Naive B cell (primary cell): ENCODE measurements around the gene RANBP6. TPM values are rescaled to one million over a fixed set of nuclear protein-coding genes. Genes with fewer than 3 reads are reported as not detected.
"Not testable (repeated sequence)": the region's sequence is repeated elsewhere in the genome, so short reads cannot be mapped to it uniquely, and the experiment has no call there.

ENCODE experiments used
- ATAC-seq, 2 donors: fragments of 150-1000 bp; cut with Tn5 transposase; 2 replicates each; pipeline ENCODE4 v1.10.0; 2021; ENCODE audit warnings: low read depth in 2 of 2, mild to moderate bottlenecking in 2 of 2, moderate library complexity in 2 of 2
- DNase-seq: peaks from one replicate; pipeline ENCODE4 v3.0.0; 2022
- H3K27ac Mint-ChIP-seq, 6 donors: one replicate each; pipeline ENCODE4 v1.8.0; 2020 to 2022; ENCODE audit warnings: mild to moderate bottlenecking in 6 of 6, mixed read lengths in 6 of 6, moderate library complexity in 5 of 6, inconsistent platforms in 2 of 6
- H3K27me3 Mint-ChIP-seq, 3 donors: one replicate each; pipeline ENCODE4 v1.8.0; 2021 to 2022; ENCODE audit warnings: mixed read lengths in 3 of 3, mild to moderate bottlenecking in 1 of 3
- H3K36me3 Mint-ChIP-seq, 2 donors: one replicate each; pipeline ENCODE4 v1.8.0; 2020 to 2022; ENCODE audit warnings: mixed read lengths in 2 of 2, inconsistent platforms in 1 of 2, mild to moderate bottlenecking in 1 of 2
- H3K4me1 Mint-ChIP-seq, 3 donors: one replicate each; pipeline ENCODE4 v1.8.0; 2020 to 2022; ENCODE audit warnings: mixed read lengths in 3 of 3, inconsistent platforms in 1 of 3, mild to moderate bottlenecking in 1 of 3, moderate library complexity in 1 of 3
- H3K4me3 Mint-ChIP-seq, 8 donors: one replicate each; pipeline ENCODE4 v1.8.0; 2020 to 2022; ENCODE audit warnings: mild to moderate bottlenecking in 8 of 8, mixed read lengths in 8 of 8, moderate library complexity in 8 of 8, inconsistent platforms in 2 of 8
- H3K9me3 Mint-ChIP-seq, 7 donors: one replicate each; pipeline ENCODE4 v1.8.0; 2020 to 2022; ENCODE audit warnings: mixed read lengths in 7 of 7, mild to moderate bottlenecking in 5 of 7, inconsistent platforms in 2 of 7, moderate library complexity in 1 of 7
- polyA plus RNA-seq, 6 donors: library from polyadenylated mRNA; unstranded; fragments of 300-500 nt; fragmentation: Illumina TruSeq; gene quantifications; one replicate each; pipeline ENCODE4 v1.2.3, GENCODE V29; 2021; ENCODE audit warnings: low read depth in 6 of 6

Gene RANBP6
- polyA plus RNA-seq, 6 donors from 2014 or later, result 16.4 to 22.8 (median 20.4) TPM

DNA sequence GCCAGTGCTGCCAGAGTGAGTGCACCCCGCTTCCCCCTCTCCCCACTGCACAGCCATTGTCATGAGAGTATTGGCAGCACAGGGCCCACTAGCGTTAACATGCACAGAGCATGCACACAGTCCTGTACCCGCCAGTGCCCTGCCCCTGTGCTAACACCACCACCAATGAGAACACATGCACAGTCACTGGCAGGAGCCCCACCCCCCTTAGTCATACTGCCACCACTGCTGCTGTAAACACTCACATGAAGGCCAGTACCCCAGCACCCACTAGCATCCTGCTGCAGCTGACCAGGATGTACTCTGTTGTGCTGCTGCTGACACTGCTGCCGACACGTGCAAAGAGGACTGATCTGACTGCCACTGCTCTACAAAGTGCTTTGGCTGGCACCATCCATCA is 19.5 kb upstream of the RANBP6 start:
- DNase-seq, result no peak
- H3K27me3 Mint-ChIP-seq, result peaks cover 9 to 30% (median 29%) of the 10 kb centered on the region in 3 donors
- no peaks in the 10 kb centered on the region for H3K4me1 Mint-ChIP-seq
- no peaks in the 10 kb centered on the region for H3K36me3 Mint-ChIP-seq
- no peak overlapping the region for H3K27ac Mint-ChIP-seq
- no peaks in the 10 kb centered on the region for H3K9me3 Mint-ChIP-seq
- H3K4me3 Mint-ChIP-seq, result no peak overlapping the region
- ATAC-seq, result no peak

DNA sequence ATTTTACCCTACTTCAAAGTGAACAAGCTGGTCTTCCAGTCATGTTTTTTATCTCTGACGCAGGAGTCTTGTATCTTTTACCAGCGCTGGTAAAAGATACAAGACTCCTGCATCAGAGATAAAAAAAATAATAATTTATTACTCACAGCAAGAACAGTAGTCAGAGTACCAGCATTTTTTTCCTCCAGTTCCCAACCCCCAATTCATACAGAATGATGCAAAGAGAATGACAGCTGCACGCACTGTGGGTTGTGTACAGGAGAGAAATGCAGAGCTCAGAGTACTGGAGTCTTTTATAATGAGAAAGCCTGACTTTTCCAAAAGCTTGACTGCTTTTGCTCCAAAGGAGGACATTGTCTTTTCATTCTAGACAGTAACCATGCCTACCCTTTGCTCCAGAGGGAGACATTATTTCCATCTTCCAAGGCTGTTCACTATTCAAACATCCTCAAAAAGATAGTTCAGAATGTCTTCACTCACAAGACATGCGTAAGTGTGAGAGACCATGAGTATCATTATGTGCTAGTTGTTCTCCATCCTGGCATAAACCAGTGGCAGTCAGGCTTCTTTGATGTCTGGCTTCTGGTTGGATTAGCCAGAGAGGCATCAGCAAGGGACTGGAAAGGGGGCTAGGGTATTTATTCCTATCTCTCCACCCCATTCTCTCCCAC is 14.3 kb upstream of the RANBP6 start:
- DNase-seq (no peak), ATAC-seq (no peak)
- Mint-ChIP-seq H3K36me3 (no peaks in the 10 kb centered on the region), H3K9me3 (no peaks in the 10 kb centered on the region), H3K4me3 (no peak overlapping the region), H3K27ac (no peak overlapping the region), H3K27me3 (peaks cover 12 to 33% (median 16%) of the 10 kb centered on the region in 3 donors), H3K4me1 (no peaks in the 10 kb centered on the region)

DNA sequence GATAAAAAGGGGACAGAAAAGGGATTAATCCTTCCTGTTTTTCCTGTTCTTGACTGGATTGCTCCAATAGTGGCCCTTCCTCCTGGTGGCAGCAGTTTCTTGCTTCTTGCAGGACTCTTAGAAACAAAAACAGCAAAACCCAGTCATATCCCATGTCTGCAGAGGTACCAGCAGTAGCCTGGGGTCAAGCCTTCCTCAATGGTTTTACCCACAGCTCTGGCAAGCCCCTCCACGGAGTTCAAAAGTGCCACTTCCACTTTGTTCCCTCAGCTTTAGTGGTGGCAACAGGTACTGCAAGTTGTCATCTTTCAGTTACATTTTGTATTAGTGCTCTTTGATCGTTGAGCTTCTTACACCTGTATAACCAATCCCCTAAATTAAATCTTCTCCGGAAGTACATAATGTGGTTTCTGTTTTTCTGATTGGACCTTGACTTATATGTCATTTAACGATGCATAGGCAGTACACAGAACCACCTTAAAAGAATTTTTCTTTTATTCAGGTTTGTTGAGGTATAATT is 8.7 kb upstream of the RANBP6 start:
- Mint-ChIP-seq H3K4me3 (peak overlapping the region in 2 of 8 donors; percentile 40 to 78), H3K4me1 (peaks cover 4 to 8% (median 5%) of the 10 kb centered on the region in 3 donors), H3K9me3 (peaks cover 0 to 8% (median 4%) of the 10 kb centered on the region in 7 donors), H3K27me3 (peaks cover 8 to 30% (median 19%) of the 10 kb centered on the region in 3 donors), H3K27ac (no peak overlapping the region), H3K36me3 (peaks cover 6 to 15% of the 10 kb centered on the region in 2 donors)
- peak; percentile 86 to 92 for ATAC-seq
- peak; percentile 26 for DNase-seq

DNA sequence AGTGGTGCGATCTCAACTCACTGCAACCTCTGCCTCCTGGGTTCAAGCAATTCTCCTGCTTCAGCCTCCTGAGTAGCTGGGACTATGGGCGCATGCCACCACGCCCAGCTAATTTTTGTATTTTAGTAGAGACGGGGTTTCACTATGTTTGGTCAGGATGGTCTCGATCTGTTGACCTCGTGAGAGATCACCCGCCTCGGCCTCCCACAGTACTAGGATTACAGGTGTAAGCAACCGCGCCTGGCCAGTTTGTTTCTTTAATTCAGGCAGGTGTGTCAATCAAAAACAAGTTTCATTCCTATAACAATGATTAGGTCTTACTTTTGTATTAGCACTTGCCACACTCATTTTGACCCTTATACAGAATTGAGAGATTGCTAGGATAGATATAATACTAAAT is 1.6 kb upstream of the RANBP6 start:
- peaks cover 0 to 12% (median 7%) of the 10 kb centered on the region in 7 donors for H3K9me3 Mint-ChIP-seq
- peaks cover 24% of the 10 kb centered on the region in 2 donors for H3K36me3 Mint-ChIP-seq
- peak overlapping the region in 2 of 8 donors; percentile 35 to 97 for H3K4me3 Mint-ChIP-seq
- peaks cover 17 to 21% (median 19%) of the 10 kb centered on the region in 3 donors for H3K4me1 Mint-ChIP-seq
- DNase-seq, H3K27ac Mint-ChIP-seq, ATAC-seq: not testable (repeated sequence)
- peaks cover 0 to 13% (median 10%) of the 10 kb centered on the region in 3 donors for H3K27me3 Mint-ChIP-seq

DNA sequence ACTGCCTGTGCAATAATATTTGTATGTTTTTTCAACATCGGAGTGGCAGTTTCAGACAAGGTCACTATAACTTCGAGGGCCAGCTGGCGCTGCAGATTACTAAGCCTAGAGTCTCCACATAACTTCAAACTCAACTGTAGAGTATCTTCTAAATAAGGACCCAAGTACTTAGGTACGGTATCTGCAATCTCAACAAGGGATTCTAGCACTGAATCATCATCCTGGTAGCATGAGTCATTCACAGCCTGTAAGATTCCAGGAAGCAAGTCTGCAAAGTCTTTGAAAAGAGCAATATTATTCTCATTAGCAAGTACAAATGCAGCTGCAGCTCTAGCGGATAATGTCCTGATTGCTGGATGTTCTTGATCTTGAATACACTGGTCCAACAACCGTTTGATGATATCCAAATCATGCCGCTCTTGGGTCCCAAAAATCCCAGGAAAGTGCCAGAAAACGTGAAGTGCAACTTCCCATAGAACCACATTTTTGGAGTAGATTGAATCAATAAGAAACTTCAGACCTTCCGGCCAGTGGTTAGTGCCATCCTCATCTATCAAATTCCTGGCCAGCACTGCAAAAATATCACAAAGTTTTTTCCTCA is 654 bp downstream of the RANBP6 start:
- Mint-ChIP-seq H3K36me3 (peaks cover 12 to 23% of the 10 kb centered on the region in 2 donors), H3K9me3 (peaks cover 0 to 12% (median 4%) of the 10 kb centered on the region in 7 donors), H3K4me3 (peak overlapping the region; percentile 96 to 99 (median 97)), H3K4me1 (peaks cover 24 to 27% (median 24%) of the 10 kb centered on the region in 3 donors), H3K27me3 (no peaks in the 10 kb centered on the region), H3K27ac (peak overlapping the region; percentile 79 to 99 (median 97))
- ATAC-seq (no peak), DNase-seq (no peak)

DNA sequence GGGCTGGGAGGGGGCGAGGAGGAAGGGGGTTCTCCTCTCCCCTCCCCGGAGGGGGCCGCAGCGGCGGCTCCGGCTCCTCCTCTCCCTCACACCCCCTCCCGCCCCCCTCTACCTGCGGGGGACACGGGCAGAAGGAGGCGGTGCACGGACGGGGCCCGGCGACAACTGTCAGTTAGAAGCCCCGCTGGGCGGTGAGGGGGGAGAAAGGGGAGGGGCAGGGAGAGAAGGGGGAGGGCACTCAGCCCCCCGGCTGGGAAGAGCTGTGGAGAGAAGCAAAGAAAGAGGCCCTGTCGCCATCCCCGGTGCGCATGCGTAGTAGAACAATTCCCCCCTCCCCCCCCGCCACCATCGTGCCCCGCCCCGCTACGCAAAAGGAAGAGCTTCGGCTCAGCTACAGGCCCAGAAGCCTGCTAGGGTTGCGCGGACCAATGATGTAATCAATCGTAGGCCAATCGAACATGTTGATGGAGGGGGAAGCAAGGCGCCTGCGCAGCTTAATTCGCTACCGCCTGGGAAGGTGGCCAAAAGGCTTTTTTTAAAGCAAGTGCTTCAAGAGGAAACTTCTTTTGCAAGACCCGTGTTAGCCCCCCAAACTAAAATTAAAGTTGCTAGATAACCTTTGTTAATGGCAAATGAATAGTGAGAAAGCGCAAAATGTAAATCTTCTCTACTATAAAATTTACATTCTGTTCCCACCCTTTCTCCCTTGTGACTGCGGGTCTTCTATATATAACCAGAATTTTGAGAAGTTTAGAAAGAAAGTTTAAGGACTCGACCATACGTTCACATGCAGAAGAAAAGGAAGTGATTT is 7.0 kb downstream of the RANBP6 start:
- peak overlapping the region; percentile 91 to 96 (median 94) for H3K27ac Mint-ChIP-seq
- H3K4me1 Mint-ChIP-seq, result peaks cover 35 to 42% (median 37%) of the 10 kb centered on the region in 3 donors
- H3K4me3 Mint-ChIP-seq, result peak overlapping the region; percentile 82 to 96 (median 92)
- DNase-seq, result peak; percentile 90
- peaks cover 0 to 11% (median 0%) of the 10 kb centered on the region in 7 donors for H3K9me3 Mint-ChIP-seq
- peaks cover 8 to 15% of the 10 kb centered on the region in 2 donors for H3K36me3 Mint-ChIP-seq
- H3K27me3 Mint-ChIP-seq, result no peaks in the 10 kb centered on the region
- ATAC-seq, result peak; percentile 67 to 72

DNA sequence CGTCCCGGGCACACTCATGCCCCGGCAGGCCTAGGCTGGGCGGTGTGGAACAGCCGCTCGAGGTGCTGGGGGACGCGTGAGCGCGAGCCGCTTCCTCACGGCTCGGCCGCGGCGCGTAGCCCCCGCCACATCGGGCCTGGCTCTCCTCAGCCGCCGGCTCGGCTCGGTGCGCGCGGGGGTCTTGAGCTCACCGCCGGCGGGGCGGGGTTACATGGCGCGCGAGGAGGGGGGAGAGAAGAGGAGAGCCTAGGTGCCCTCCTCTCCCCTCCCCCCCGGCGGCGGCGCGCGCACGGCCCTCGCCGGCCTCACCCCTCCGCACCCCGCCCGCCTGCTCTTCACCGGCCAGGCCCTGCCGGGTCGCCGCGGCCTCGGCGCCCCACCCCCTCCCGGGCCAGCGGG is 7.7 kb downstream of the RANBP6 start:
- peak; percentile 78 for DNase-seq
- Mint-ChIP-seq H3K27ac (peak overlapping the region in 5 of 6 donors; percentile 27 to 98 (median 96)), H3K9me3 (peaks cover 0 to 5% (median 0%) of the 10 kb centered on the region in 7 donors), H3K4me3 (peak overlapping the region; percentile 93 to 97 (median 96)), H3K27me3 (no peaks in the 10 kb centered on the region), H3K4me1 (peaks cover 31 to 36% (median 33%) of the 10 kb centered on the region in 3 donors), H3K36me3 (peaks cover 2 to 9% of the 10 kb centered on the region in 2 donors)
- peak; percentile 50 to 51 for ATAC-seq

DNA sequence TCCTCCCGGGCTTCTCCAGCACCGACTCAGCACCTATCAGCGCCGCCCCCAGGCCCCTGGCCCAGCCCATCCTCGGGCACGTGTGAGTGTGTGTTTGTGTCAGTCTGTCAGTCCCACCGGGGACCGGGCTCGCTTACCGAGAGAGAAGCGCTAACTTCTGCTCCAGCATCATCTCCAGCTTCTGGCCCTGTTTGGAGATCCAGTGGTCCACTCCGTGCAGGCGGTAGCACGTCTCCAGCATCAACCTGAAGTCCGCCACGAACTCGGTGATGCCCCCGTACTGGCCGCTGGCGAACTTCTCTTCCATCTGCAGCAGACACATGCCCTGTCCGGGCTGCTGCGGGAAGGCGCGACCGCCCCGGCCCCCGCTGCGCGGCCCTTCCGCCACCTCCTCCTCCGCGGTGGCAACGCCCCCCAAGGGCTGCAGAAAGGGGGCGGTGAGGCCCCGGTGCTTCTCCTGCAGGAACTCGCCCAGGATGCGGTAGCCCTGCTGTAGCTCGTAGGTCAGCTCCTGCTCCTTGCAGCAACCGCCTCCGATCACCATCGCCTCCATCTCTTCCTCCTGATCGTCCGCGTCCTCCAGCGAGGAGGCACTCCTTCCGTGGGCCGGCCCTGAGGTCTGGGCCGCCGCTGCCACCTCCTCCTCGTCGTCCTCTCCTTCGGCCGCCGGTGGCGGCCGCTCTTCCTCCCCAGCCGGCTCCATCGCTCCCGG is 8.2 kb downstream of the RANBP6 start:
- DNase-seq, result peak; percentile 90
- no peaks in the 10 kb centered on the region for H3K27me3 Mint-ChIP-seq
- peak overlapping the region; percentile 93 to 97 (median 96) for H3K4me3 Mint-ChIP-seq
- ATAC-seq, result peak; percentile 72 to 76
- H3K9me3 Mint-ChIP-seq, result peaks cover 0 to 2% (median 0%) of the 10 kb centered on the region in 7 donors
- H3K36me3 Mint-ChIP-seq, result peaks cover 0 to 5% of the 10 kb centered on the region in 2 donors
- H3K4me1 Mint-ChIP-seq, result peaks cover 30 to 36% (median 33%) of the 10 kb centered on the region in 3 donors
- H3K27ac Mint-ChIP-seq, result peak overlapping the region; percentile 91 to 98 (median 96)

DNA sequence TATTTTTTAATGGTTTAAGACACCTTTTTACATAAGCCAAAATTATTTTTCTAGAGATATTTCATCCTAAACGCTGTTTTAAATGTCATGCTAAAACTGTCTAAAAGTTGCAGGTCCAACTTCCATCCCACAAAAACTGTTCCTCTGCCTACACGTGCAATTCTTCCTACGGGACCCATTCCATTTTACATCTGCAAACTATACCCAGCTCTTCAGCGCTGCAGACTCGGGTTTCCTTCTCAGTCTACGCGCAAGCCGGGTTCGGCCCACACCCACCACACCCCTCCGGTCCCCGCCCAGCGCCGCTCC is 8.7 kb downstream of the RANBP6 start:
- Mint-ChIP-seq H3K27me3 (no peaks in the 10 kb centered on the region), H3K4me1 (peaks cover 25 to 36% (median 33%) of the 10 kb centered on the region in 3 donors)
- ATAC-seq, result no peak

DNA sequence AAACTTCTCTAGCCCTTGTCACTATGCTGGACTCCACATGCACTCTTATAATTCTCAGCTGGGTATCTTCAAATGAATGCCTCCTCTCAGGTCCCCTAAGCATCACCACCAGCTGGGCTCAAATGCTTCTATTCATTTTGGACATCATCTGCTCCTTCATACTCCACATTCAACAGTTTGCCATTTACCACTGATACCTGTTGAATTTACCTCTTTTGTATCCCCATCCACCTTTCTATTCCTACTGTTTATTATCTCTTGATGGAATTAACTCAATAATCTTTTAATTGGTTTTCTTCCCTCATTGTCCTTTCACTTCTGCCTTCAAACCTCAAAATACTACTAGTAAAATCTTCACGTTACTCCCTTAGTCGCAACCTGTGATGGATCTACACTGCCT is 14.5 kb downstream of the RANBP6 start:
- Mint-ChIP-seq H3K27ac (peak overlapping the region in 1 of 6 donors; percentile 6), H3K4me3 (no peak overlapping the region)

More for the DNA sequence above, 8.7 kb downstream of the RANBP6 start:
- DNase-seq, result no peak
- Mint-ChIP-seq H3K9me3 (peaks cover 0 to 2% (median 0%) of the 10 kb centered on the region in 7 donors), H3K4me3 (peak overlapping the region; percentile 93 to 97 (median 96)), H3K27ac (peak overlapping the region; percentile 91 to 98 (median 96)), H3K36me3 (peaks cover 0 to 1% of the 10 kb centered on the region in 2 donors)

DNA sequence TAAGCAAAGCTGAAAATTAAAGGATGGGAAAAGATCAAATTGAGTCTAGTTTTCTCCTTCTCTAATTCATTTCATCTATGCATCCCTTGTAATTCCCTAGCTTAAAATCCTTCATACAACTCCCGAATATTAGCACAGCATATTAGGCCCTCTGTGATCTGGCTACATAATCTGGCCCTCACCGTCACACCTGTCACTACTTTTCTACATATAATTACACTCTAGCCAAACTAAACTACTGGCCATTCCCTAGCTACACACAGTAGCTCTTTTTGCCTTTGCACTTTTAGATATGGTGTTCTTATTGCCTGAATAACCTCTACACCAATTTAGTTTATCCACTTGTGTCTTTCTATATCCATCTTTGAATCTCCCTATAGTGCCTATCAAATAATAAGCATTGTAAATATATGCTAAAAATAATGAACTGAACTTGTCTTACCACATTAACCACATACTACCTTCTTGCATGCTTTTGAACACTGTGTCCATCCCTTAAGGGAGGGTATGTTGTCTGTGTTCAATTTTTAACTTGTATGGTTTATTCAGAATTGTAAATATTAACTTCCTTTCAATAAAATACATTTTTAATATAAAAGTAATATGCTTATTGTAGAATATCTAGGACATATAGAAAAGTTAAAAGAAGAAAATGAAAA is 15.9 kb downstream of the RANBP6 start:
- Mint-ChIP-seq H3K4me1 (peaks cover 36 to 43% (median 42%) of the 10 kb centered on the region in 3 donors), H3K27me3 (no peaks in the 10 kb centered on the region), H3K36me3 (no peaks in the 10 kb centered on the region), H3K9me3 (no peaks in the 10 kb centered on the region), H3K4me3 (no peak overlapping the region), H3K27ac (peak overlapping the region in 2 of 6 donors; percentile 27 to 30)
- DNase-seq (no peak), ATAC-seq (no peak)

More for the DNA sequence above, 14.5 kb downstream of the RANBP6 start:
- Mint-ChIP-seq H3K9me3 (no peaks in the 10 kb centered on the region), H3K4me1 (peaks cover 26 to 36% (median 34%) of the 10 kb centered on the region in 3 donors), H3K36me3 (no peaks in the 10 kb centered on the region), H3K27me3 (no peaks in the 10 kb centered on the region)
- DNase-seq (no peak), ATAC-seq (no peak)

DNA sequence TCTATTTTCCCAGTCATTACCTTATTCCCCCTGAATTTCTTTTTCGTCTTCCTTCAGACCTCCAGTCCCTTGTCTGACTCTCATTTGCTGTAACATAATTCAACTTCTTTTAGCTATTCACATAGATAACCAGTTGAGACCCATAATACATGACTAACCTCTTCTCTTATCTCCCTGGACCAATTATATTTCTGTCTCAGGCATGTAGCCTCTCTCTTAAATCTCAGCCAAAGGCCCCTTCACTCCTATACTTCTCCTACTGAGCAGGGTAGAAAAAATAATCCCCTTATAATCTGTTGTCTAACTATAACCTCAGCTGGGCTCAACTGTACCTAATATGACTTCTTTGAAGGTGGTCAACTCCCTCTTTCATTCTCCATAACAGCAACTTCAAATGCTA is 20.9 kb downstream of the RANBP6 start:
- no peaks in the 10 kb centered on the region for H3K36me3 Mint-ChIP-seq
- no peak overlapping the region for H3K4me3 Mint-ChIP-seq
- no peak for DNase-seq
- H3K4me1 Mint-ChIP-seq, result peaks cover 25 to 35% (median 30%) of the 10 kb centered on the region in 3 donors
- H3K27me3 Mint-ChIP-seq, result no peaks in the 10 kb centered on the region
- no peak for ATAC-seq
- peak overlapping the region in 2 of 6 donors; percentile 10 to 64 for H3K27ac Mint-ChIP-seq
- no peaks in the 10 kb centered on the region for H3K9me3 Mint-ChIP-seq
